ENCODE data around the gene MEIS1.

MEIS1 gene

DNA sequence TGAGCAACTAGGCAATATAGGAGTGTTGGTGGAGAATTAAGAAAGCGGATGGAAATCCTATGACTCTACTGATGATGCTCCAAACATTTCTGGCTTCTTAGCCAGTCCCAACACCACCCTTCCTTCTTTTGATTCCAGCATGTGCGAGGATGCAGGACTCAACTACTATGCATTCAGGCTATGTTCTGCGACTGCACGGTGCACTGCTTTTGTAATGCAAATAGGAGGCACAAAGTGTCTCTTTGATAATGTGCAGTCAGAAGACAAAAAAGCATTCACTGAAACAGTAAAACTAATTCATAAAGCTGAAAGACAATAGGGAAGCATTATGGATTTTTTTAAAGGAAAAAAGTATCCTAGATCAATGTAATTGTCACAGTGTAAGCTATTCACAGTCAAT, 106.7 kb downstream of the MEIS1 start:
- no peak for DNase-seq

DNA sequence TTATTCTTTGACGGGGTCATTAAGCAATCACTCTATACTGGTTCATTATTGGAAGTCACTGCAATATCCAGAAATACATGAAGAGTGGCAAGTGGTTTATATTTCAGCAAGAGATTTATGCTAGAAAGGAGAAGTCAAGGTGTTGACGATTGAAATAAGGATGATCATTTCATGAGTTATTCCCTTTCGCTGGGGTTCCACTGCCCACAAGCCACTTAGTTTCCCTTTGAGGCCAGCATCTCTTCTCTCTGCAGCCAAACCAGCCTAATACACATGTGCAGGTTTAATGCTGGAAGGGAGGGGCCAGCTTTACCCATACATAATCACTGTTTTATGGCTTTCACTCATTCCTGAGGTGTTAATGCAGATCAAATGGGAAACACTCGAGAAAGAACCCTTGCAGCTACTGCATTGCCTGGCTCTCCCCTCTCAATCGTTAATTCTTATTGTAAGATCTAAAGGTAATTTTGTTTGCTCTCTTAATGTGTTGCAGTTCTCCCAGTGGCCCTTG, 108.4 kb downstream of the MEIS1 start:
- DNase-seq = no peak

DNA sequence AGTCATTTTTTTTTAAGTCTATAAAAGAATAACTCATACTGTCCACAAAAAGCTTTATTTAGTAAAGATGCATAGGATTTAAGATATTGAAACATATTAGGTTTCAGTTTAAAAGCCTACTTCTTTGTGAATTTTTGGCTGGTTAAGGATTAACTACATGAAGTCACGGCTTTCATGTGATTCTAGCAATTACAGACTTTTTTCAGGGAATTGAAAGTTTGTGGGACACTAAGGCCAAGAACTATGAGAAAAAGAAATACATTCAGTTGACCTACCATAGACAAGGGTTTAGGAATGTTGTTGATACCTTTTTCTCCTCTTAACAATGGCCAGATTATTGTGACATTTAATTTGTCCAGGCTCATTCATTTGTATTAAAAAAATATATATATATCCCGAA, 109.3 kb downstream of the MEIS1 start:
- DNase-seq = no peak

DNA sequence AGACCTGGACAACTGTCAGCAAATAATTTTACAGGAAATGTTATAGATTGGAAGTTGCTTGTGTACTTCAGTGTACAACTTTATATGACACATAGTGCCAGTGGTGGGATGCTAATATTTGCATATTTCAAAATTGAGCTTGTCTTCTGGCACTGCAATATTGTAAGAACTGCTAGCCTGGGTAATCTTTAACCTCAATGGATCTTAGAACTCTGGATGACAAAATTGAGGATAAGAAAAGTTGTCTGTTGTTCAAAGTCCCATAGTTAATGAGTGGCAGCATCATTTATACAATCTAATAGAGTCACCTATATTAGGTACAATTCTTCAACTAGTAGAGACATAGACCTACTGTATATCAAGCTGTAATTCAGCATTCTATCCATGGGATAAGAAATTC, 110.3 kb downstream of the MEIS1 start:
- no peak for DNase-seq

DNA sequence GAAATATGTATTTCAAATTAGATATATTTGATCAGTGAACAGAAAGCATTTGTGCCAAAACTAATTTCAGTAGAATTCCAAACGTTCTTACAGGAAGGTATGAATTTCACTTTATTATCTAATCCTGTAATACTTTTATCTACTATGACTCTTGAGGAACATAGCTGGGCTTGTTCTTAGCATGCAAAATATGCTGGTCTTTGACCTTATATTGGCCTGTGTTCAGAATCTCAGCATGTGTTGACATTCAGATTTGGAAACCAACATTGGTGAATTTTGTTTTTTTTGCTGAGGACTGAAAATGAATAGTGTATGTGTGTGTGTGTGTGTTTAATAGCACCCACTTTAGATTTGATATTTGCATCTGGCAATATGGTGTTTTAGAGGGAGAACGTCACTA, 112.2 kb downstream of the MEIS1 start:
- DNase-seq = no peak

DNA sequence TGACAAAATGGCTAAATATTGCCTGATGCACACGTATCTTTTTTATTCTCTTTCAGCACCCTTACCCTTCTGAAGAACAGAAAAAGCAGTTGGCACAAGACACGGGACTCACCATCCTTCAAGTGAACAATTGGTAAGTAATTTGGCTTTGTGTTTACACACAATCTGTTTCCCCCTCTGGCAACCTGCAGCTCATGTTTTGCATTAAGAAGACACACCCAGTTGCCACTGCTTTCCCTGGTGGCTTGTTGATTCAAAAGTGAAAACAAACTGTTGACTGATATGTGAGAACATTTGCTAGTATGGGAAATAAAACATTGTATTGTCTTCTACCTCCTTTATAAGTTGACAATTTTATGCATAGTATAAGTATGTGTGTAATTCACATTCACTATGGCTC, 113.0 kb downstream of the MEIS1 start:
- DNase-seq = no peak

DNA sequence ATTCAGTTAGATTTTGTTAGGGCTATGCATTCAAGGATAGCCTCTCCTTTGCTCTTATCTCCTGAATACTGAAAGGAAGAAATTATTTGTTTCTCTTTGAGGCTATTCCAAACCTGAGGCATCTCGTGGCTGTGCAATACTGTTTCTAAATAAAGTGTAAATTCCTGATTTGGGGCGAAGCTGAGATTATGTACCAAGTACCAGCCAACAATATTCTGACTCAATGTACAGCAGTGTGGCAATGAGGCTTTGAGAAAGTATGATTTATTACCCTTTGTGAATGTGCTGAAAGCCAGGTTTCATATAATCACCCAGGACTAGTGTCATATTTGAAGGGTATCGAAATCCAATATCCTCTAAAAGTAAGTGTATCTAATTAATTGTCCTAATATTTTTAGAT, 113.5 kb downstream of the MEIS1 start:
- no peak for DNase-seq

DNA sequence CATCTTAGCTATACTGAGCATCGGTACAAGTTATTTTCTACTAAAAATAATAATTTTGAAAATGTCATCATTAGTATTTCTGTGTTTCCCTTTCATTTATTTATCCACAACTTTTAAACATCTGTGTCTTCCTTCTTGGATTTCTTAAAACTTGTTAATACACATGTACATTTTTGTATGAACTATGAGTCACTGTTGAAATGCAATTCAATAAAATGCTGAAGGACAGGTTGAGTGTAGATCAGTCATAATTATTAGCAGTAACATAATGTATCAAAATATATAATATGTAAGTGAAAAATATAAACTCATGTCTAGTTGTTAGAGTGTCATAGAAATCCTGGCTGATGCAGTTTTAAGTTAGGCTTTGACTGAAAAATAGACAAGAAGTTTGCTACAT, 115.9 kb downstream of the MEIS1 start:
- no peak for DNase-seq

DNA sequence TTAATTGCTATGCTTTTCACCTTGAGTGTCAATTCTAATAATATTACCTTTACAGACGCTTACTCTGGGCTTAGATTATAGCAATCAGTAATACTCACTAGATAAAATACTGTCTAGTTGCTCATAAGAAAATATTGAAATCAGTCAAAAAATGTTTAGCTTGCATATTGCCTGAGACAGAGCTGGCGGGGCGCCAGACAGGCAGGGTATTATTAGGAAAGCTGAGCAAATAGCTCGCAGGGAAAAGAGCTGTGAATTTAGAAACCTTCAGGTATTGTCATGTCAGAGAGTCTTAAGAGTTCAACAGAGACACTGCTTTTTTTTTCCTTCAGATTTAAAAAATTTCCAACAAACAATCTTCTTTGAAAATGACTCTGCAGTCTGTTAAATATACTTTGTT, 118.4 kb downstream of the MEIS1 start:
- DNase-seq = no peak

DNA sequence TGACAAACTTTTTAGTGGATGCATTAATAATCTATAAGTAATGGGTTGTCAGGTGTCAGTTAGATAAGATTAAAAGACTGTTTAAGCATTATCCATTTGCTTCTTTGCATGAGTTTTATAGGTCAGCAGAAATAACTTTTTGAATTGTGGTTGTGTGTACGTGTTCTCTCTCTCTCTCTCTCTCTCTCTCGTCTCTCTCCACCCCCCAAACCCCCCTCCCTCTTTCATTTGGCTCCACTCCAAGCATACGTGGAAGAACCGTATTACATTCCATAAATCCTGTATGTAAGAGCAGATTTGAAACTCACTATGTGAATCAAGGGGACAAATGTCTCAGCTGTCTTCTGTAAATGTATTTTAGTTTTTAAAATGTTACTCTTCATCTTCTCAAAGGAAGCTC, 120.2 kb downstream of the MEIS1 start:
- DNase-seq = no peak

DNA sequence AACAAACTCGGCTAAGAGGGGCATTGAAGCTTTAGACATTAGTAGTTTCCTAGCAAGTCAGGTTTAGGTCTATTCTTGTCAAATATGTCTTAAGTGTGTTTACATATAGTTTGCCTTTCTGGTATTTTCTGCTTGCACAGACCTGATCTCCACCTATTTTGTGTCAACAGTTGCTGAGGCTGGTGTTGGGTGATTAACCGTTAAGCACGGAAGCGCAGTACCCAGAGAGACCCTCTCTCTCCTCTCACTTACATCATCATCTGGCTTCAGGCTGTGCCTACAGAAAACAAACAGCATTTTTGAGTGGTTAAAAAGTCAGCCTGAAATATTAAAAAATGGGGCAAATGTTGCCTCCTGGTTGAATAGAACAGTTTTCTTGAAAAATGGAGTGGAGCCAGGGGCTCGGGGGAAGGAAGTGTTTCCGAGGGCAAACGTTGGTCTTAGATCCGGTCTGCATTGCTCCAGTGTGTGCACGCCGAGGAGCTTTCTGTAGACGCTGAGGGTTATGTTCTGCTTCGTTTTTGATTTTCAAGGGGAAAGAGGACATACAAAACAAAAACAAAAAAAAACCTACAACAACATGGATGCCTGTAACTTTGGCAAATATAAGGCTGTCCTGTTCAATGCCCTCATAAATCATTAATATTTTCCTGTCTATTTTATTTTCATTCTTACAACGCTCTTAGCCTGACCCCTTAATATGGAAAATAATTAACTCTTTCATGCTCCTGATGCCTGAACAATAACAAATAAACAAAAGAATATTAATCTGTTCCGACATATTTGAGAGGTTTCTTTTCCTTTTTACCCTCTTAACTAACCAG, 120.8 kb downstream of the MEIS1 start:
- DNase-seq = no peak

DNA sequence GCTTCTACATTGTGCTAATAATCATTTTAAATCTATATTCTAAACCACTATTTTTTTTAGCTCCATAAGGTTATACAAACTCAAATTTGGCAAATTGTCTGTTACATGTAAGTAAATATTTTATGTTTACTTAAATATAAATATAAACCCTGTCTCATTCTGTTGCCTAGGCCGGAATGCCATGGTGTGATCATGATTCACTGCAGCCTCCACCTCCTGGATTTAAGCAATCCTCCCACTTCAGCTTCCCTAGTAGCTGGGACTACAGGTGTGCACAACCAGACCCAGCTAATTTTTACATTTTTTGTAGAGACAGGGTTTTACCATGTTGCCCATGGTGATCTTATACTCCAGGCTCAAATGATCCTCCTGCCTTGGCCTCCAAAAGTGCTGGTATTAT, 124.7 kb downstream of the MEIS1 start:
- no peak for DNase-seq

DNA sequence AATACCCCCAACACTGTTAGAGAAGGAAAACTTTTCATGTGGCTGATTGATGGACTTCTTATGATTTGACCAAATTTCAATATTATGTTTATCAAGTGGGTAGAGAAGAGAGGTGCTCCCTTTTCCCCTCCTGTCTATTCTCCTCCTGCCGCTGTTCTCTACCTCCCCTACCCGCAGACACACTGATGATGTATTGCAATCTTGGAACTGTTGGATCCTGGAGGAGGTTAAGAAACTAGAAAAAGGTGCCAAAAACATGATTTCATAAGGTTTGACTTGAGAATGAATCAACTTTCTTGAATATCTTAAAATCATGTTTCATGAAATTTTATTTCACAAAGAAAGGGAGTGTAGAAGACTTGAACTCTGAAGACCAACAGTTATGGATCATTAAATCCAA, 125.8 kb downstream of the MEIS1 start:
- DNase-seq = no peak

DNA sequence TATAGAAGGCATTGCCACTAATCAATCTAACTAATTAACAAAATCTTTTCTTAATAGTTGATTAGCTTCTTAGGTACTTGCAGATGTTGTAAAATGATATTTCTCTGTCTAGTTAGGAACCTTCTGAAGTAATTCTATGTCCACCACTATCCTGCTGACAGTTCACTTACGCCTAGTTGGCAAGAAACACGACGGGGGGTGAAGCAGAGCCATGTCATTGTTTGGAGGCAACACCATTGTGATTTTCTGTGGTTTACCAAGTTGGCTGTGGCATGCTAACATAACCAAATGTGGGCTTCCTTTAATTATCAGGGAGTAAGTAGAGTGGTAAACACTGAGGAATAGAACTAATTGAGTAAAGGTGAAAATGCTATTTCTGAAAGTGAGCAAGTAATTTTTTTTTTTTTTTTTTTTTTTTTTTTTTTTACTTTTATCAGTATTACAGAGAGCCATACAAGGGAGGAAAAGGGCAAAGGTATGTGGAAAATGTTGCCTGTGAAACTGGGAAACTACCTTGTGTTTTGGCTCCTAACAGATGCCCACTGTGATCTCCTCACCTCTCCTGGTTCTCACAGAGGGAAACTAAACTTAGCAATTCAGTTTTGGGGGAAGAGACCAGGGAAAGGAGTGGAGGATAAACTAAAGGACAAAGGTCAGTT, 126.8 kb downstream of the MEIS1 start:
- DNase-seq = no peak

DNA sequence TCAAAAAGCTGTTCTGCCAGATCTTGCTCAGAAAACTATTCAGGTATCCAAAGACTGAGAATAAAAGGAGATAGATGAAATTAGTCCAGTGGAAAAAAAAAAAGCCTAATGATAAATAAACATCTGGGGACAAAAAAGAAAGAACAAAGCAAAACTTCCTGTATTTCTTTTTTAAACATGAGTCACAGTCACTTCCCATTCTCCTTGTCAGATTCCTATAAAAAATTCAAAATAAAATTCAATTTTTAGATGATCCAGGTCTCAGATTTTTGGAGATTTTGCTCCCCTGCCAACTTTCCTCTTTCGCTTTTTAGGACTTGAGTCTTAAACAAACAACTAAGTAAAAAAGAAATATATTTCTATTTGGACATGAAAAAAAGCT, 127.4 kb downstream of the MEIS1 start:
- no peak for DNase-seq

DNA sequence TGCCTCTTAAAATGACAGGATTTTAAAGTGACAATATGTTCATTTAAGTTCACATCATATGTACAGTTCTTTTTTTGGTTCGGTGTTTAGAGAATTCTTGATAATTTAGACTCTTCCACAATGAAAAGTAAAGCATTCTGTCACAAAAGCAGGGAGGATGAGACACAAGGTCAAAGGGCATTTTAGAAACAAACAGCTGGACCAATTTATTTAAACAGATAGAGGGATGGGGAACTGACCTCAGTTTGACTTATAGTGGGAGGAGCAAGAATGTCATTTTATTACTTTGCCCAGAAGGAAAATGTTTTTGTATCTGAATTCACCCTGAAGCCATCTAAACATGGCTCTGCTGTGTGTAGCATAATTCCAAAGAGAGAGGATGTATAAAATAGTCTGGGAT, 128.5 kb downstream of the MEIS1 start:
- DNase-seq = no peak

DNA sequence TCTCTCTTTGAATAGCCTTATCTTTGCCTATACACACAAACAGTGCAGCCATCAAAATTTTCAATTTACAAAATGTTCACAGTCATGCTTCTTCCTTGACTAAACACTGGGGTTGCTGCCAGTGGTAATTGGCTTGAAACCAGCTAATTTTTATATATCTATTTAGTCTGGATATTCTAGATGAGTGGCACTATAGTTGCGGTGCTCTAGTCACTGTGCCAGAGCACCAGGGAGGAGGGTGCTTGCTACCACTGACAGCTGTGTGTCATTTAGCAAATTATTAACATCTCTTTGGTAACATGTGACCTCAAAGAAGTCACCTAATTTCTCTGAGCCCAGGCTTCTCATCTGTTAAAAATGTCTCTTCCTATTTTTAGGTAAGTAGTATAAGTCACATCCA, 130.4 kb downstream of the MEIS1 start:
- no peak for DNase-seq

DNA sequence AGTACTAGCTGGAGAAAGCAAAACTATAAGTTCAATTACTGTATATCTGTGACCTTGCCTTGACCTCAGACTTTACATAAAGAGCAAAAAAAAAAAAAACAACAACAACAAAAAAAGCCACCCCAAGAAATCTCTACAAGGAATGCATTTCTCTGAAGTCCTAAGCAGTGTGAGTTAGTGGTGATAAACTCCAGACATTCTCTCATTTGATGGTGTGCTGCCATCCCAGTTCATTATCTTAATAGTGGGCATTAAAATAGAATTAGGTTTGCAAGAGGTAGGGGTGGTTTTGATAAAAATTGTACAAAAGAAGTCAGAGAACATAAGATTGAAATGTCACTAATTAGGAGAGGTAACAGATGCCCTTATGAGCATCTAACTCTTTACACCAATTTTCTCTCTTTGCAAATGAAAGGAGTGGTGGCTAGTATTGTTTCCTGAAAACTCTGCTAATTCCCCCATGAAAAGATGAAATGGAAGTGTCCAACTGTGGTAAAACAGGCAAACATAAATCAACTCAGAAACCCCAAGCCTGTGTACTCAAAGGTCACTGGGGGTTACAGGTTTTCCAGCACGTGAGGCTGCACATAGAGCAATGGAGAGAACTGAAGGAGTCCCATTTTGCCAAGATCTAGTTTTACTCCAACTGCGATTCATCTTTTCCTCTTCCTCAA, 131.9 kb downstream of the MEIS1 start:
- no peak for DNase-seq

DNA sequence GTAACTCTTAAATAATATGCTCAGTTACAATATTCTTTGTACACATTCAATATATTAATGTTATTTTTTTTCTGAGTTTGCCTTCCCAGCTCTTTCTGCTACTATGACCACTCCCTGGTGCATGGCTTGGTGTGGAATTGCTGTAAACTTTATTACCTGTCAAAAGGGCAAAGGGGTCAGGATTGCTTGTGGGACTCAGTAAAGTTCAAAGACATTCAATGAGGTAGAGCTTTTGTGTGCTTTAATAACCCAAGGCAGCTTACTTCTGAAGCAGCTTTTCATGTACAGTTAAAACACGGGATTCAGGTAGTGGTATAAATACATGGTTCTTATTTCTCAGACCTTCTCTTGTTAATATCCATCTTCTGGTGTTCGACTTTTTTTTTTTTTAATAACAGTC, 132.8 kb downstream of the MEIS1 start:
- DNase-seq = no peak

DNA sequence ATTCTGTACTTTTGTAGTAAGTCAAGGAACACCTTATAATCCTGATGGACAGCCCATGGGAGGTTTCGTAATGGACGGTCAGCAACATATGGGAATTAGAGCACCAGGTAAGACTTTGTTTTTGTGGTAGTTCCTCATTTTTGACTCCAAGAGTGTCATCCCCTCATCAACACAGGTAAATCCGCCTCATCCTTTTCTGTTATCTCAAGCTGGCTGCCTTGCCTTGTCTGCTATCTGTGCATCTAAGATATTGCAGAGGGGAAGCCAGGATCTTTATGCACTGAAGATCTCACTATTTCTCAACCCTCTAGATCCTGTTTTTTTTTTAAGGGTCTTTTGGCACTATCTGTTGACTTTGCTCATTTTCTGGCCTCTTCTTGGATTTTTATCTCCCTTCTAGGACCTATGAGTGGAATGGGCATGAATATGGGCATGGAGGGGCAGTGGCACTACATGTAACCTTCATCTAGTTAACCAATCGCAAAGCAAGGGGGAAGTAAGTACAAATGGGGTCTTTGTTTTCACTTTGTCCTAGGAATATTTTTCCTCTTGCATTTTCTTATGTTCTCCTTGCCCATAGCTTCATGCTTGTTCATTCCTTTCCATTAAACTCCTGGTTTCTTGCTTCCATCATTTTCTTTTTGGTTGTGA, 133.8 kb downstream of the MEIS1 start:
- DNase-seq = no peak

DNA sequence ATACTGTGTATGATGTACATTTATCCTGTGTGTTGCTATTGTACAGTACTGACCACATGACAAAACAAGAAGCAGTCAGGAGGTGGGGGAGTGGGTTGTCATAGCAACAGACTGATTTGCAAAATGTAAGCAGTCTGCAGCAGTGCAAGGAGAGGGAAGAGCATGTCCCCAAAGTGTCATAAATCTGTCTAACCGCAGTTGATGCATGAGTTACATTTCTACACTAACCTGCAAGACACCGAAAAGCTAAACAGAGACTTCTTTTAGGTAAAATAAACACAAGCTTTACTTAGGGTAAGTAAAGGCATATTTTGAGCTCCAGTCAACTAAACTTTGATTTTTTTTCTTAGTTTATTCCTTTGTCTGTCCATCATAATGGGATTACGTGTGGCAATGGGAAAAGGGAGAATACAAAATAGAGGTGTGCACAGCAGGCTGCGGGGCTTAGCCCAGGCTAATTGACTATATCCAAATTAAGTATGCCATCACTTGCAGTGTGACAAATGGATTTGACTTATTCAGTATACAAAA, 134.5 kb downstream of the MEIS1 start:
- no peak for DNase-seq

DNA sequence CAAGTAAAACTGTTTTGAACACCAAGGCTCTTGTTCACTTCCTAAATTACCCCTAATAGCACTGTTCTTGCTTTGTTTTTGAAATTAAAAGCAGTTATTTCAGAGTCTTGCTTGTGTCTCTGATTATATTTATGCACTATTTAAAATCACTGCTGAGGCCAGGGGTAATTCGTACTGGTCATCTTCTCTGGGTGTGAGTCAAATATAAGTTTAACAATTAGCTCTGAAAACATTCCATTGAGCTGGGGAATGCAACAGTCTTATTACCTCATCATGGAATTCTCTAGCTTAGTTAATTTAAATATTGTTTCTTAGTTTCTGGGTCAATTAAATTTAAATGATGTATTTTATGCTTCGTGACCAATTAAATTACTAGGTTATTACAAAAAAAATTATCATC, 135.0 kb downstream of the MEIS1 start:
- no peak for DNase-seq

DNA sequence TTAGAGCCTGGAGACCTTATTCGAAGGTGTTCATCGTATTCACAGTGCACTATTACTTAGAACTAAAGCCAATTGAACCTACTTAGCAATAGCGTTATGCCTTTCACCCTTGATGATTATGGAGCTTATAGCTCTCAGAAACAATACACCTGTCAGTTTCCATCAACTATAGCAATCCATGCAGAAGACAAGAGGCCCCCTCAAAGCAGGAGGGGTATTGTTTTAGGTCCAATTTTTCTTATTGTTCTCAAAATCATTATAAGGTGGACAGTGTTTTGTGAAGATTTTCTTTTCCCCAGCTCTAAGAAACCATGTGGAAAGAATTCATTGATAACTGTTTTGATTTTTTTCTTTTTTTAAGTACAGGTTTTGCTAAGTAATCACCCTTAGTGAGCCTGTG, 135.5 kb downstream of the MEIS1 start:
- DNase-seq = no peak
